ENCODE data around the gene CATSPER2.
"Not testable (repeated sequence)": the region's sequence is repeated elsewhere in the genome, so short reads cannot be mapped to it uniquely, and the experiment has no call there.

DNA sequence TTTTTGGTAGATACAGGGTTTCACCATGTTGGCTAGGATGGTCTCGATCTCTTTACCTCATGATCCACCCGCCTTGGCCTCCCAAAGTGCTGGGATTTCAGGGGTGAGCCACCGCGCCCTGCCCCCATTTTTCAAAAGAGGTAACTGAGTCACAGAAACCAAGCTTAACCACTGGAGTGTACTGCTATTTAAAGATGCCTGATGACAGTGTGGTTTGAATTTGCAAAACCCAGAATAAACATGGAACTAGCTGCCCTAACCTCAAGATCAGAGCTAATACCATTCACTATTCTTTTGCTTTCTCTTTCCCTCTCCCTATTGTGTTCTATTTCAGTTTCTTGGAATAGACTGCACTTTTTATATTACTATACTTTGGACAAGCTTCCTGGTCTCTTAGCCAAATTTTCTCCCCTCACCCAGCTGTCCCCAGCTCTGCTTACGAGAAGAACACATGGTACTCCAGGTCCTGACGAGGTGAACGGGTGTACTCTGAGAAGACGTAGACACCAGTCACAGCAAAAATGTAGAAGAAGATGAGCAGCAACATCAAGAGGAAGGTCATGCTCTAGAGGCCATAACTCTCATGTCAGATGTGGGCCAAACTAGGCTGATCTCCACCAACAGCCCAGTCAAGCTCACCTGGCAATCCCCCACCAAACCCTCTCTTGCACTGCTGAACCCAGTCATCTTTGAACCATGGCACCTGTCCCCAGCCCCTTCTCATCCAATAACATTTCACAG lies 10.0 kb downstream of the CATSPER2 start:
- not testable (repeated sequence) for TF ChIP-seq POLR2A, POLR2AphosphoS5 (IDR thresholded peaks at IDR 0.05)
- TF ChIP-seq, protein P1, sequence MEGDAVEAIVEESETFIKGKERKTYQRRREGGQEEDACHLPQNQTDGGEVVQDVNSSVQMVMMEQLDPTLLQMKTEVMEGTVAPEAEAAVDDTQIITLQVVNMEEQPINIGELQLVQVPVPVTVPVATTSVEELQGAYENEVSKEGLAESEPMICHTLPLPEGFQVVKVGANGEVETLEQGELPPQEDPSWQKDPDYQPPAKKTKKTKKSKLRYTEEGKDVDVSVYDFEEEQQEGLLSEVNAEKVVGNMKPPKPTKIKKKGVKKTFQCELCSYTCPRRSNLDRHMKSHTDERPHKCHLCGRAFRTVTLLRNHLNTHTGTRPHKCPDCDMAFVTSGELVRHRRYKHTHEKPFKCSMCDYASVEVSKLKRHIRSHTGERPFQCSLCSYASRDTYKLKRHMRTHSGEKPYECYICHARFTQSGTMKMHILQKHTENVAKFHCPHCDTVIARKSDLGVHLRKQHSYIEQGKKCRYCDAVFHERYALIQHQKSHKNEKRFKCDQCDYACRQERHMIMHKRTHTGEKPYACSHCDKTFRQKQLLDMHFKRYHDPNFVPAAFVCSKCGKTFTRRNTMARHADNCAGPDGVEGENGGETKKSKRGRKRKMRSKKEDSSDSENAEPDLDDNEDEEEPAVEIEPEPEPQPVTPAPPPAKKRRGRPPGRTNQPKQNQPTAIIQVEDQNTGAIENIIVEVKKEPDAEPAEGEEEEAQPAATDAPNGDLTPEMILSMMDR (IDR thresholded peaks at IDR 0.05): not testable (repeated sequence)

Data from transverse colon (tissue), 4 donors.